Sigmoid colon (tissue), 7 donors: ENCODE data around the gene CA12. TPM values are rescaled to one million over a fixed set of nuclear protein-coding genes. Genes with fewer than 3 reads are reported as not detected.

Experiments used
- DNase-seq: peaks from one replicate; pipeline ENCODE4 v3.0.0-alpha.2; 2019
- H3K27ac ChIP-seq, 4 donors: fragments of 200-600 bp; sonication (generic); one replicate each; pipeline ENCODE4 v1.5.1; 2016 to 2019; ENCODE audit warnings: mild to moderate bottlenecking in 1 of 4
- H3K27me3 ChIP-seq, 3 donors: fragments of 200-600 bp; sonication (generic); one replicate each; pipeline ENCODE4 v1.5.1; 2019; ENCODE audit warnings: mild to moderate bottlenecking in 1 of 3
- H3K36me3 ChIP-seq, 4 donors: fragments of 200-600 bp; sonication (generic); one replicate each; pipeline ENCODE4 v1.5.1; 2016 to 2019
- H3K4me1 ChIP-seq, 4 donors: fragments of 200-600 bp; sonication (generic); one replicate each; pipeline ENCODE4 v1.5.1; 2017 to 2019
- H3K4me3 ChIP-seq, 4 donors: fragments of 200-600 bp; sonication (generic); one replicate each; pipeline ENCODE4 v1.5.1; 2017 to 2019; ENCODE audit warnings: mild to moderate bottlenecking in 2 of 4, moderate library complexity in 1 of 4
- H3K9me3 ChIP-seq, 4 donors: fragments of 200-600 bp in 3 of 4; sonication (generic) in 3 of 4; one replicate each; pipeline versions ENCODE4 v1.5.1 to v1.6.1; 2013 to 2019
- EP300 ChIP-seq, 4 donors: sonication (generic); formaldehyde crosslinking; IDR thresholded peaks; one replicate each; pipeline ENCODE4 v1.6.1; 2017; ENCODE audit warnings: antibody characterized with exemption in 4 of 4
- POLR2A ChIP-seq, 2 donors: fragments of 450-650 bp; IDR thresholded peaks; one replicate each; pipeline ENCODE4 v1.6.1; 2016; ENCODE audit warnings: antibody characterized with exemption in 2 of 2, mild to moderate bottlenecking in 2 of 2, moderate library complexity in 2 of 2
- POLR2AphosphoS5 ChIP-seq, 4 donors: sonication (generic); formaldehyde crosslinking; IDR thresholded peaks; one replicate each; pipeline ENCODE4 v1.6.1; 2017; ENCODE audit warnings: antibody characterized with exemption in 4 of 4
- WGBS, 2 donors: extraction: QIAGEN DNeasy Blood & Tissue Kit; methylation state at CpG; one replicate each; pipeline ENCODE4 v1.1.7; 2013; 5-methylcytosine and 5-hydroxymethylcytosine counted together
- intact Hi-C: fragments of 100-400 bp; cut with DNase I; formaldehyde crosslinking; loops from one replicate; pipeline ENCODE4 v1.15.1; 2023
- polyA plus RNA-seq, 3 donors: library from polyadenylated mRNA; stranded (reverse); fragments of 200-250 nt; gene quantifications; one replicate each; pipeline ENCODE4 v1.2.3, GENCODE V29; 2013
- total RNA-seq, 4 donors: library from RNA; depleted of rRNA; stranded (reverse); fragments of >200 nt; gene quantifications; one replicate each; pipeline ENCODE4 v1.1.0, GENCODE V29; 2016
- TF ChIP-seq, protein P1 (sequence below), 4 experiments: fragments of 450-650 bp in 3 of 4; fragments of 200-600 bp in 1 of 4; IDR thresholded peaks; one replicate each; pipeline ENCODE4 v1.5.1; 2016 to 2019; ENCODE audit warnings: antibody characterized with exemption in 4 of 4, mild to moderate bottlenecking in 3 of 4, moderate library complexity in 2 of 4
- donor health status: healthy with polysubstance abuse.
- donor health status: Bipolar disorder and iron deficiency.
- donor health status: healthy.

Gene CA12
- total and polyA plus RNA-seq, 7 donors, result 0.14 to 76.2 (median 2.2) TPM

DNA sequence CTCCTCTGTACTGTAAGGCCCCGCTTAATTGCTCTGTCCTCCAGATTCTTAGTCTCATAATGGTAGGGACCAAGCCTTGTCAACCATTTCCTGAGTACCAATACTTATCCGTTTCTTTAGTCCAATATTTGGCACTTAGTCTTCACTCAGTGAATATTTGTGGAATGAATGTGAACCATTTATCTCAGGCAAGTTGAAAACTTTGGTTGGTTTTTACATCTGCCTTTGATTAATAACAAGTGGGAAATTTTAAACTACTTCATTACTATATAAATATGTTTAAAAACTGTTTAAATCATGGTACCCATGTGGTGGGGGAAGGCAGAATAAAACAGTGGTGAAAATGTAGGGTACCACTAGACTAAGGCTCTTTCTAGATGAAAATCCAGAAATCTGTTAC, 15.2 kb downstream of the CA12 start:
- no peaks in the 10 kb centered on the region for H3K4me1 ChIP-seq
- H3K36me3 ChIP-seq, result no peaks in the 10 kb centered on the region
- no peak overlapping the region for H3K4me3 ChIP-seq
- intact Hi-C loops, result no loop called here
- WGBS, 2 donors, result 90 to 95% methylated on average over 2 of the region's 2 CpGs
- no peaks in the 10 kb centered on the region for H3K27me3 ChIP-seq
- TF ChIP-seq EP300 (IDR thresholded peaks at IDR 0.05), result no peak
- DNase-seq, result no peak
- no peaks in the 10 kb centered on the region for H3K9me3 ChIP-seq
- H3K27ac ChIP-seq, result no peak overlapping the region

DNA sequence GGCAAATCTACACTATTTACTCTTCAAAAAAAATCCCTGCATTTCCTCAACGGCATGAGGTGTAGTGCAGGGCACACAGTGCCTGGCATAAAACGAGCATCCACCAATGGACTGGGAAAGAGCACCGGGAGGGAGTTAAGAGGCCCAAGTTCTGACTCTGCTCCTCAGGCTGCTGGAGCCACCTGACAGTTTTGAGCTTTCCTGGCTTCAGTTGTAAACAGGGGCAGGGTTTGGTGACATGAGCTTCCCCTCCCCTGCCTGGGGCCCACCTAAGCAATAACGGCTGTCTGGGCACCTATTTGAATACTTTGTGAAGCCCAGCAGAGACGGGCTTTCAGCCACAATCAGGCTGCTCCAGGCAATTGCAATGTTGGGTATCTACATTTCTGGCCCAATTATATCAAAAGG, 16.4 kb downstream of the CA12 start:
- 13 to 60% methylated on average over 5 of the region's 5 CpGs for WGBS, 2 donors
- no peak for DNase-seq
- H3K9me3 ChIP-seq, result no peaks in the 10 kb centered on the region
- H3K36me3 ChIP-seq, result no peaks in the 10 kb centered on the region
- no peaks in the 10 kb centered on the region for H3K4me1 ChIP-seq
- TF ChIP-seq, protein P1, sequence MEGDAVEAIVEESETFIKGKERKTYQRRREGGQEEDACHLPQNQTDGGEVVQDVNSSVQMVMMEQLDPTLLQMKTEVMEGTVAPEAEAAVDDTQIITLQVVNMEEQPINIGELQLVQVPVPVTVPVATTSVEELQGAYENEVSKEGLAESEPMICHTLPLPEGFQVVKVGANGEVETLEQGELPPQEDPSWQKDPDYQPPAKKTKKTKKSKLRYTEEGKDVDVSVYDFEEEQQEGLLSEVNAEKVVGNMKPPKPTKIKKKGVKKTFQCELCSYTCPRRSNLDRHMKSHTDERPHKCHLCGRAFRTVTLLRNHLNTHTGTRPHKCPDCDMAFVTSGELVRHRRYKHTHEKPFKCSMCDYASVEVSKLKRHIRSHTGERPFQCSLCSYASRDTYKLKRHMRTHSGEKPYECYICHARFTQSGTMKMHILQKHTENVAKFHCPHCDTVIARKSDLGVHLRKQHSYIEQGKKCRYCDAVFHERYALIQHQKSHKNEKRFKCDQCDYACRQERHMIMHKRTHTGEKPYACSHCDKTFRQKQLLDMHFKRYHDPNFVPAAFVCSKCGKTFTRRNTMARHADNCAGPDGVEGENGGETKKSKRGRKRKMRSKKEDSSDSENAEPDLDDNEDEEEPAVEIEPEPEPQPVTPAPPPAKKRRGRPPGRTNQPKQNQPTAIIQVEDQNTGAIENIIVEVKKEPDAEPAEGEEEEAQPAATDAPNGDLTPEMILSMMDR (IDR thresholded peaks at IDR 0.05), result no peak
- TF ChIP-seq EP300 (IDR thresholded peaks at IDR 0.05) (no peak), POLR2AphosphoS5 (IDR thresholded peaks at IDR 0.05) (no peak)
- H3K27ac ChIP-seq, result no peak overlapping the region
- intact Hi-C loops, result no loop called here
- H3K27me3 ChIP-seq, result no peaks in the 10 kb centered on the region
- no peak overlapping the region for H3K4me3 ChIP-seq

DNA sequence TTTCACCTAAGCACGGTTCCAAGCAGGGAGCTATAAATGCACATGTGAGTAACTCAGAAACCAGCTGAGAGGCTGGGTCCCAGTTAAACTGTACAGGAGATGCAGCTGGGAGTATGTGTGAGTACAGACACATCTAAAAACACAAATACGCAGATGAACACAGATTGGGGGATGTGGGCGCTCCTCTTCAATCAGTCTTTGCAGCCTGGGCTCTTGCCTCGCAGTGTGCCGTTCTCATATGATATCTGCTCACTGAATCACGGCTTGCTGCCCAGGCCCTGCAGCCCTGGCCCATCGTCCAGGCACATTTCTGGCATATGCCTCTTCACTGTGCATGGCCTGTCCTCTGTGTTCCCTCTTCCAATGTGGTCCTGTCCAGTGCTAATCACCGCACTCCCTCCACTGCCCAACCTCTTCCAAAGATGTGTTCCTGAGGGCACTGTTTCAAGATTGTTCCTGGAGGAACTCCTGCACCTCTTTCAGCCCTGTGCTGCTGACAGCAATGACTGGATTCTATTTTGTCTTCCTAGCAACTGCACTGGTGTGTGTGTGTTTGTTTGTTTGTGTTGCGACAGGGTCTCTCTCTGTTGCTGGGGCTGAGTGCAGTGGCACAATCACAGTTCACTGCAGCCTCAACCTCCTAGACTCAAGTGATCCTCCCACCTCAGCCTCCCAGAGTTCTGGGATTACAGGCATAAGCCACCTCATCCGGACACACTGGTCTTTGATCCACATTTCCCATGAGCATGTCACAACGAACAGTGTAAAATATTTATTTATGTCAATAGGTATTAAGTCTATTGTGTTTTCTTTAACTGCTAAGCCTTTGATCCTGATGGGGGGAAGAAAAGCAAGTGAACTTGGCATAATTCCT, 17.0 kb downstream of the CA12 start:
- Histone ChIP-seq H3K27ac (no peak overlapping the region), H3K4me3 (no peak overlapping the region), H3K27me3 (no peaks in the 10 kb centered on the region), H3K4me1 (no peaks in the 10 kb centered on the region), H3K9me3 (no peaks in the 10 kb centered on the region), H3K36me3 (no peaks in the 10 kb centered on the region)
- intact Hi-C loops, result no loop called here
- WGBS, 2 donors, result 56 to 78% methylated on average over 11 of the region's 11 CpGs
- TF ChIP-seq POLR2AphosphoS5 (IDR thresholded peaks at IDR 0.05) (no peak), EP300 (IDR thresholded peaks at IDR 0.05) (no peak), POLR2A (IDR thresholded peaks at IDR 0.05) (no peak)
- TF ChIP-seq, protein P1 (IDR thresholded peaks at IDR 0.05), result no peak
- no peak for DNase-seq

DNA sequence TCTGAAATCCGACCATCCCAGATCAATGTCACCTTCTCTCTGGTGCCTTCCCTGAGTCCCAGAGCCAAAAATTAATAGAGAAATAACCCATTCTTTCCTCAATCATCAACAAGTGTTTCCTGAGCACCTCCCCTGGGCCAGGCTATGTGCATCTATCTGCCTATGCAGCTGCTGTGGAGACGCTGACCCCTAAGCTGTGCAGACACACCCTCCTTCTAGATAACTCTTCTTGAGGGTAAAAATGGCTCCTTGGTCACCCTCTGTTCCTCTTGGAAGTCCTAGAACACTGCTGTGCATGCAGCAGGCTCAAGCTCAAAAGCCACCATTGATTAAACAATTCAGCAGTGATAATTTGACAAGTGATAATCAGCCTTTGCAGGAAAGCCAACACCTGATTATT, 18.4 kb downstream of the CA12 start:
- H3K27me3 ChIP-seq, result no peaks in the 10 kb centered on the region
- no peak for DNase-seq
- no peaks in the 10 kb centered on the region for H3K36me3 ChIP-seq
- no peak for TF ChIP-seq POLR2A (IDR thresholded peaks at IDR 0.05)
- no peak for TF ChIP-seq POLR2AphosphoS5 (IDR thresholded peaks at IDR 0.05)
- TF ChIP-seq, protein P1 (IDR thresholded peaks at IDR 0.05), result no peak
- no peak for TF ChIP-seq EP300 (IDR thresholded peaks at IDR 0.05)
- intact Hi-C loops, result no loop called here
- H3K4me3 ChIP-seq, result no peak overlapping the region
- no peak overlapping the region for H3K27ac ChIP-seq
- no peaks in the 10 kb centered on the region for H3K9me3 ChIP-seq
- 62 to 76% methylated on average over 2 of the region's 2 CpGs for WGBS, 2 donors
- no peaks in the 10 kb centered on the region for H3K4me1 ChIP-seq

DNA sequence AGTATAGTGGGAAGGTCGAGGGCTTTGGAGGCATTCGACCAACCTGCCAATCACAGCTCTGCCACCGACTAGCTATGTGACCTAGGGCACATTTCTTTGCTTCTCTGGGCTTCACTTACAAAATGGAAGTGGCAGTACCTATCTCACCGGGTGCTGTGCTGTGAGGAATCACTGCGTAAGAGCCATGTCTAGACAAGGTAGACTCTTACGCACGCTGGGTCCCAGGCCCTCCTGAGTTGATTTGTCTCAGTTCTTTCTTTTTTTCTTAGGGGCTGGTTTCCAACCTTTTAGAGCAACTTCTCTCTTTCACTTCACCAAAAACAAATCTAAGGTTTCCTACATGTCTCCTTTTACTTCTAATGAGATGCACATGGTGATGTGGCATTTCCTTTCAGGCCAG, 18.8 kb downstream of the CA12 start:
- Histone ChIP-seq H3K9me3 (no peaks in the 10 kb centered on the region), H3K36me3 (no peaks in the 10 kb centered on the region), H3K27ac (no peak overlapping the region), H3K4me1 (no peaks in the 10 kb centered on the region), H3K4me3 (no peak overlapping the region), H3K27me3 (no peaks in the 10 kb centered on the region)
- 86 to 88% methylated on average over 7 of the region's 7 CpGs for WGBS, 2 donors
- DNase-seq, result no peak
- TF ChIP-seq, protein P1 (IDR thresholded peaks at IDR 0.05), result no peak
- no peak for TF ChIP-seq POLR2AphosphoS5 (IDR thresholded peaks at IDR 0.05)
- TF ChIP-seq POLR2A (IDR thresholded peaks at IDR 0.05), result no peak
- no peak for TF ChIP-seq EP300 (IDR thresholded peaks at IDR 0.05)
- intact Hi-C loops, result no loop called here
